Measurements from ENCODE around the gene CNGA4.

Gene CNGA4

DNA sequence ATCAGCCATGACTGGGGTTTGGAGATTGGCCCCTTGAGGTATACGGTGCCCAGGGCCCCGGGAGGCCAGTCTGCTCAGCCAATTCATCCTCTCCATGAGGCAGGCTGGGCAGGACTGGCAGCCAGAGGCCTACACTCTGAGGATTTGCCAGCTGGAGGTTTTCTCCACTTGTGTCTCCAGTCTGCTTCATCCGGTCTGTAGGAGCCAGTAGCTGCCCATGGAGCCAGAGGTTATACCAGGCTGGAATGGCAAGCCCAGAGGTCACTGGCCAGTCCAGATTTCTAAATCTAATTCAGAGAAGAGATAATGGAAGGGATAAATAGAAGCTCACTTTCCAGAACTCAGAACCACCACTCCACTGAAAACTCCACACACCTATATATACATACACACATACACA is 14.5 kb upstream of the CNGA4 start:
- DNase-seq (ENCODE audit: low read depth) = no peak
- TF ChIP-seq, protein P1, sequence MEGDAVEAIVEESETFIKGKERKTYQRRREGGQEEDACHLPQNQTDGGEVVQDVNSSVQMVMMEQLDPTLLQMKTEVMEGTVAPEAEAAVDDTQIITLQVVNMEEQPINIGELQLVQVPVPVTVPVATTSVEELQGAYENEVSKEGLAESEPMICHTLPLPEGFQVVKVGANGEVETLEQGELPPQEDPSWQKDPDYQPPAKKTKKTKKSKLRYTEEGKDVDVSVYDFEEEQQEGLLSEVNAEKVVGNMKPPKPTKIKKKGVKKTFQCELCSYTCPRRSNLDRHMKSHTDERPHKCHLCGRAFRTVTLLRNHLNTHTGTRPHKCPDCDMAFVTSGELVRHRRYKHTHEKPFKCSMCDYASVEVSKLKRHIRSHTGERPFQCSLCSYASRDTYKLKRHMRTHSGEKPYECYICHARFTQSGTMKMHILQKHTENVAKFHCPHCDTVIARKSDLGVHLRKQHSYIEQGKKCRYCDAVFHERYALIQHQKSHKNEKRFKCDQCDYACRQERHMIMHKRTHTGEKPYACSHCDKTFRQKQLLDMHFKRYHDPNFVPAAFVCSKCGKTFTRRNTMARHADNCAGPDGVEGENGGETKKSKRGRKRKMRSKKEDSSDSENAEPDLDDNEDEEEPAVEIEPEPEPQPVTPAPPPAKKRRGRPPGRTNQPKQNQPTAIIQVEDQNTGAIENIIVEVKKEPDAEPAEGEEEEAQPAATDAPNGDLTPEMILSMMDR (IDR thresholded peaks at IDR 0.05; ENCODE audit: insufficient read depth, low read depth, low read length, missing control alignments) = no peak
- H3K4me3 ChIP-seq (ENCODE audit: low read depth, low read length) = no peak overlapping the region

DNA sequence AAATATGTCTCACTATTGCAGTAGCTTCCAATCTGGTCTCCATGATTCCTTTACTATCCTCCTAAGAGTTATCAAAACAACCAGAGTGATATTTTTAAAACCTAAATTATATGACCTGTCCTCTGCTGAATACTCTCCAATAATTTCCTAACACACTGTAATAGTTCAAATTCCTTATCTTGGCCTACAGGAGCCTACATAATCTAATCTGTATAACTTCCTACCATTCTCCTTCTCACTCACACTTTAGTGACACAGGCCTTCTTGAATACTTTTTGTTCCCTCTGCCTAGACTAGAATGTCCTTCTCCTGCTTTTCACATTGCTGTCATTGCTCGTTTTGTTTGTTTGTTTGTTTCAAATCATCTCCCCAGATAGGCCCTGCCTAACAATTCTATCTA is 13.9 kb upstream of the CNGA4 start:
- no peak overlapping the region for H3K4me3 ChIP-seq (ENCODE audit: low read depth, low read length)
- TF ChIP-seq, protein P1 (IDR thresholded peaks at IDR 0.05; ENCODE audit: insufficient read depth, low read depth, low read length, missing control alignments) = no peak
- no peak for DNase-seq (ENCODE audit: low read depth)

DNA sequence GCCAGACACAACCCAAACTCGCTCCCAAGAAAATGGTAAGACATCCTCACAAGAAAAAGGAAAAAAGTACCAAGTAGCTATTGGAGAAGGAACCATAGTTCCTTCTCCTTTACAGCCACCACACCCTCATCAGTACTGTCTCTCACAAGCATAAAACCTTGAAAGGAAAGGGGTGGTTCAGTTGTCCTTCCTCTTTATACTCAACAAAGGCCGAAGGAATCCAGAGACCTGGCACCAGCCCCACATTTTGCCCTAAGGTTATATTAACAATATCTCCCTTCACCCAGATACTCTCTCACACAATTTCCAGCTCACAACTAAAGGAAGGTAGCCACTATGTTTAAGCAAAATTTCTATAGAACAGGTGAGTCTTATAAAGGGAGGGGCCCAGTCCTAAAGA is 13.0 kb upstream of the CNGA4 start:
- DNase-seq (ENCODE audit: low read depth) = no peak
- TF ChIP-seq, protein P1 (IDR thresholded peaks at IDR 0.05; ENCODE audit: insufficient read depth, low read depth, low read length, missing control alignments) = no peak
- no peak overlapping the region for H3K4me3 ChIP-seq (ENCODE audit: low read depth, low read length)

DNA sequence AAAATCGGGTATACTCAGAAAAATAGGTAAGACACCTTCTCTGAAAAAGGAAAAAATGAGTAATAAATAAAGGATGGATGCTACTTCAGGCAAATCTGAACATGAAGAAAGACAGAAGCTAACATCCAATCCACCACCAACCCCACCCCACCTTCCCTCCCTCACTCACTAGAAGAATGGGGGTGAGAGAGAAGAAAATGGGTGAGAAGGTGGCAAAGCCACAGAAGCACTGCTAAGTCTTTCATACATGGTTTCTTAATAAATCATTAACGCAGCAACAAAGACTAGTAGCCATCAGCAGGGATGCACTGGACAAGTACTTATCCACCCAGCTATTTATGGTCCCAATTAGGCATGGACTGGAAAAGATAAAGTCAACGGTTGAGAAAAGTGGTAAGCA is 10.4 kb upstream of the CNGA4 start:
- DNase-seq (ENCODE audit: low read depth) = no peak
- TF ChIP-seq, protein P1 (IDR thresholded peaks at IDR 0.05; ENCODE audit: insufficient read depth, low read depth, low read length, missing control alignments) = no peak
- H3K4me3 ChIP-seq (ENCODE audit: low read depth, low read length) = no peak overlapping the region

DNA sequence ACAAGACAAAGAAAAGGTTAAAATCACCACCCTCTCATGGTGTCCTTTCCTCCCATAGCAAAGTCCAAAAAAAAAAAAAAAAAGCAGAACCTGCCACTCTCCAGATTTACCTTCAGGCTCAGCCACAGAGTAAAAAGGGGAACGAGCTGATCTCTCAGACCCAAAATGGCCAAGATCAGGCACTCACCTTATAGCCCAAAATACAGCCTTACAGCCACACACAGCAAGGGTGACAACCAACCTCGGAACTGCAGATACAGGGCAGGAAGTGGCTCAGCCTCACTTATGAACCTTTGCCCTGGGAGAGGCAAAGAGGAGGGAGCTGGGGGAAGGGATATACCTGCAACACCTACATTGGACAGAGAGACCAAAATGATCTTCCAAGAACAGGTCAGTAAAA is 9.0 kb upstream of the CNGA4 start:
- peak; percentile 16 for DNase-seq (ENCODE audit: low read depth)
- no peak overlapping the region for H3K4me3 ChIP-seq (ENCODE audit: low read depth, low read length)
- TF ChIP-seq, protein P1 (IDR thresholded peaks at IDR 0.05; ENCODE audit: insufficient read depth, low read depth, low read length, missing control alignments) = no peak

DNA sequence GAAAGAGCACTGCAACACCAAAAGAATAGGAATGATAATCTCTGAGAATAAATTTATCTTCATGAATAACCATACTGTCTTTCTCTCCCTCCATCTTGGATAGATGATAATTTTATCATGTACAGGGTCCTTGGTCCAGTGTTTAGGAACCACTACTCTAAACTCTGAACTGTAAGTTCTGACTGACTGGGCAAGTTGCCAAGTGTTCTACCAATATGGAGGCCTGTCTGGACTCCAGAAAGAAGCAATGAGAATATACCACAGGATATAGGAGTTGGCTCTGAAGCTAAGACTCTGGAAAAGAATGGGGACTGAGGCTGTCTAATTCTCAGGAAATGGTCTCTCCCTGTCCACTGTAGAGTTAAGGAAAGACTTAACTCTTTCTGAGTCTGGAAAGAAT is 6.0 kb upstream of the CNGA4 start:
- DNase-seq (ENCODE audit: low read depth) = no peak
- TF ChIP-seq, protein P1 (IDR thresholded peaks at IDR 0.05; ENCODE audit: insufficient read depth, low read depth, low read length, missing control alignments) = no peak
- H3K4me3 ChIP-seq (ENCODE audit: low read depth, low read length) = no peak overlapping the region

DNA sequence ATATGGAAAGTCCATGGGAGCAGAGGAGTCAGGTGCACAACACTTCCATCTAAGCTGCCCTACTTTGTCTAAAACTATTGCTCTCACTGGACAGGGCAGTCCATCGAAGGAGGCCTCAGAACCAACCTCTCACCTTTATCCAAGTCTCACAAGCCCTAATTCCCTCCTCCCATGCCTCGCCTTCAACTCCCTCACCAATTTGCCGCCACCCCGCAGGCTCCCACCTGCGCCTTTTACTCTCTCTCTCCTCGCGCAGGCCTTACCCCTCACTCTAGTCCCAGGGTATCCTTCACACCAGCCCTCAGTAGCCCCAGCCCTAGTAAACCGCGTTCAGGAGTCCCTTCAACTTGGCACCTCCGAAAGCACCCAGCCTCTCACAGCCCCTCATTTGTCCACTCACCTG is 4.9 kb upstream of the CNGA4 start:
- no peak for DNase-seq (ENCODE audit: low read depth)
- peak overlapping the region; percentile 93 for H3K4me3 ChIP-seq (ENCODE audit: low read depth, low read length)
- TF ChIP-seq, protein P1 (IDR thresholded peaks at IDR 0.05; ENCODE audit: insufficient read depth, low read depth, low read length, missing control alignments) = no peak

All from GM12865 (cell line).